Large intestine (tissue), 3 donors: ENCODE results near the gene CACNA2D4. TPM values are rescaled to one million over a fixed set of nuclear protein-coding genes. Genes with fewer than 3 reads are reported as not detected.

Experiments
- DNase-seq, 2 donors: peaks; one replicate each; pipeline versions ENCODE4 v3.0.0 to v3.0.0-alpha.2; 2013
- H3K27ac ChIP-seq: one replicate; pipeline ENCODE4 v1.5.1; 2013; ENCODE audit warnings: low read length
- H3K27me3 ChIP-seq: 2 replicates; pipeline ENCODE4 v1.6.1; 2013; ENCODE audit warnings: low read length; ENCODE audit not compliant: control insufficient read depth, insufficient read depth
- H3K36me3 ChIP-seq: 2 replicates; pipeline ENCODE4 v1.6.1; 2013; ENCODE audit warnings: low read length; ENCODE audit not compliant: control insufficient read depth, insufficient read depth
- H3K4me1 ChIP-seq: one replicate; pipeline ENCODE4 v1.6.1; 2013; ENCODE audit warnings: low read length; ENCODE audit not compliant: control insufficient read depth, insufficient read depth
- H3K4me3 ChIP-seq: one replicate; pipeline ENCODE4 v1.5.1; 2013; ENCODE audit warnings: low read length
- H3K9me3 ChIP-seq: one replicate; pipeline ENCODE4 v1.6.1; 2013; ENCODE audit warnings: mild to moderate bottlenecking, low read depth, low read length, moderate library complexity; ENCODE audit not compliant: control insufficient read depth
- WGBS: methylation state at CpG from one replicate; pipeline ENCODE4 v1.1.5; 2013; ENCODE audit warnings: low lambda C conversion rate; ENCODE audit not compliant: insufficient coverage; 5-methylcytosine and 5-hydroxymethylcytosine counted together
- polyA plus RNA-seq: library from polyadenylated mRNA; unstranded; fragments of 120-200 nt; gene quantifications from one replicate; pipeline ENCODE4 v1.2.1, GENCODE V29; 2013

CACNA2D4 gene
- polyA plus RNA-seq, 1 donor = 5.9 TPM

GRCh38 chr12:1918884-1919236, 408 bp upstream of the CACNA2D4 start:
- Histone ChIP-seq H3K4me3 (no peak overlapping the region), H3K36me3 (no peaks in the 10 kb centered on the region), H3K9me3 (no peaks in the 10 kb centered on the region), H3K4me1 (peaks cover 3% of the 10 kb centered on the region), H3K27ac (no peak overlapping the region), H3K27me3 (peaks cover 6% of the 10 kb centered on the region)
- no CpG with 5 or more reads among the region's 6 CpGs for WGBS
- DNase-seq = no peak

GRCh38 chr12:1917172-1918070, 1.0 kb downstream of the CACNA2D4 start:
- H3K9me3 ChIP-seq = no peaks in the 10 kb centered on the region
- no peak overlapping the region for H3K4me3 ChIP-seq
- H3K4me1 ChIP-seq = peaks cover 3% of the 10 kb centered on the region
- no peaks in the 10 kb centered on the region for H3K36me3 ChIP-seq
- WGBS = 100% methylated on average over 1 of the region's 22 CpGs
- peaks cover 4% of the 10 kb centered on the region for H3K27me3 ChIP-seq
- H3K27ac ChIP-seq = no peak overlapping the region
- no peak for DNase-seq

- WGBS = no CpG with 5 or more reads among the region's 18 CpGs
- H3K9me3 ChIP-seq = no peaks in the 10 kb centered on the region
- no peak overlapping the region for H3K27ac ChIP-seq
- no peak overlapping the region for H3K4me3 ChIP-seq
- H3K27me3 ChIP-seq = peaks cover 2% of the 10 kb centered on the region
- no peaks in the 10 kb centered on the region for H3K36me3 ChIP-seq
- no peak for DNase-seq
- peaks cover 3% of the 10 kb centered on the region for H3K4me1 ChIP-seq
These were observed 1.9 kb downstream of the CACNA2D4 start for GRCh38 chr12:1916371-1917171.

- H3K27ac ChIP-seq = no peak overlapping the region
- peaks cover 2% of the 10 kb centered on the region for H3K27me3 ChIP-seq
- H3K36me3 ChIP-seq = no peaks in the 10 kb centered on the region
- no peak overlapping the region for H3K4me3 ChIP-seq
- 100% methylated on average over 1 of the region's 18 CpGs for WGBS
- DNase-seq = no peak
- H3K9me3 ChIP-seq = no peaks in the 10 kb centered on the region
- peaks cover 3% of the 10 kb centered on the region for H3K4me1 ChIP-seq
These were observed 3.1 kb downstream of the CACNA2D4 start for GRCh38 chr12:1915082-1915968.

GRCh38 chr12:1914114-1914911, 4.1 kb downstream of the CACNA2D4 start:
- no peak for DNase-seq
- H3K27me3 ChIP-seq = peaks cover 4% of the 10 kb centered on the region
- no peak overlapping the region for H3K27ac ChIP-seq
- no peaks in the 10 kb centered on the region for H3K36me3 ChIP-seq
- no peak overlapping the region for H3K4me3 ChIP-seq
- no CpG with 5 or more reads among the region's 17 CpGs for WGBS
- H3K9me3 ChIP-seq = no peaks in the 10 kb centered on the region
- peaks cover 3% of the 10 kb centered on the region for H3K4me1 ChIP-seq

- H3K27ac ChIP-seq = no peak overlapping the region
- H3K4me3 ChIP-seq = no peak overlapping the region
- no CpG with 5 or more reads among the region's 12 CpGs for WGBS
- peaks cover 4% of the 10 kb centered on the region for H3K27me3 ChIP-seq
- H3K4me1 ChIP-seq = peaks cover 3% of the 10 kb centered on the region
- H3K9me3 ChIP-seq = no peaks in the 10 kb centered on the region
- no peaks in the 10 kb centered on the region for H3K36me3 ChIP-seq
- DNase-seq = no peak
These were observed 4.9 kb downstream of the CACNA2D4 start for GRCh38 chr12:1913377-1914113.

- Histone ChIP-seq H3K27ac (no peak overlapping the region), H3K9me3 (no peaks in the 10 kb centered on the region), H3K4me3 (no peak overlapping the region), H3K36me3 (no peaks in the 10 kb centered on the region), H3K4me1 (peaks cover 3% of the 10 kb centered on the region), H3K27me3 (peaks cover 10% of the 10 kb centered on the region)
- WGBS = 90% methylated on average over 4 of the region's 18 CpGs
- no peak for DNase-seq
These were observed 5.7 kb downstream of the CACNA2D4 start for GRCh38 chr12:1912580-1913376.

- DNase-seq = no peak
- Histone ChIP-seq H3K9me3 (peaks cover 3% of the 10 kb centered on the region), H3K27ac (no peak overlapping the region), H3K4me3 (no peak overlapping the region), H3K36me3 (no peaks in the 10 kb centered on the region), H3K4me1 (no peaks in the 10 kb centered on the region), H3K27me3 (peaks cover 13% of the 10 kb centered on the region)
- 50% methylated on average over 2 of the region's 16 CpGs for WGBS
These were observed 6.6 kb downstream of the CACNA2D4 start for GRCh38 chr12:1911598-1912575.
